ENCODE measurements around the gene DCHS1.

The DCHS1 gene

DNA sequence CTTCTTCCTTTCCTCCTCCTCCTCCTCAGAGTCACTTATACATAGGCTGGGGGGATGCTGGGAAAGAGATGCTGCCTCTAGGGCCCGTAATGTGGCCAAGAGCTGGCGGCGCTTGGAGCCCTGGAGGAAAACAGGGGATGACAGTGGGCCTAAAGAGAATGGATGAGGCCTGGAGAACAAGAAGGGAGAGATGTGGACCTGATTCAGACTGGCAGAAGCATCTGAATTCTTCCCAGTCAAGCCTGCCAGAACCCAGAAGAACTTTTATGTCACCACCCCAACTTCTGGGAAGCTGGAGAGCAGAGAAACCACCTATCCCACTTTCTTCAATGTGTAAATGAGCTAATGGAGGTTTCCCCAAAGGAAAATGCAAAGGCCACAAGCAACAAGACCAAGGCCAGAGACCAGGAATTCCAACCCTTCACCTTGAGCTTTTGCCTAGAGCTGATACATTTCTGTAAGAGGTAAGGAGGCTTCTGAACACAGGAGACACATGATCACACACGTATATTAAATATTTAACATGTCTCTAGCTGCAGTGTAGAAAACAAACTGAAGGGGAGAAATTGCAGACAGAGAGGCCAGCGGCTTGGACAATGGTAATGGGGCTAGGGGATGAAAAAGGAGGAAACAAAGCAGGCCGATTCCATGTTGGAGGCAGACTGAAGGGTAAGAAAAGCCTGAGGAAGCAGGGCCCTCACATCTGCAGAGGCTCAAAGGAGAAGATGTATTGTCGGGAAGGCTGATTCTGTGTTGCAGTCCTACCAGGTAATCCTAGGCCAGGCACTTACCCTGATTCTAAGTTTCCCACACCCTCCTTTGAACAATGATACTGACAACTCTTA, 53.3 kb downstream of the DCHS1 start:
- FAIRE-seq = no peak
- no peak for DNase-seq (ENCODE audit: extremely low spot score, insufficient read length, low read depth)

DNA sequence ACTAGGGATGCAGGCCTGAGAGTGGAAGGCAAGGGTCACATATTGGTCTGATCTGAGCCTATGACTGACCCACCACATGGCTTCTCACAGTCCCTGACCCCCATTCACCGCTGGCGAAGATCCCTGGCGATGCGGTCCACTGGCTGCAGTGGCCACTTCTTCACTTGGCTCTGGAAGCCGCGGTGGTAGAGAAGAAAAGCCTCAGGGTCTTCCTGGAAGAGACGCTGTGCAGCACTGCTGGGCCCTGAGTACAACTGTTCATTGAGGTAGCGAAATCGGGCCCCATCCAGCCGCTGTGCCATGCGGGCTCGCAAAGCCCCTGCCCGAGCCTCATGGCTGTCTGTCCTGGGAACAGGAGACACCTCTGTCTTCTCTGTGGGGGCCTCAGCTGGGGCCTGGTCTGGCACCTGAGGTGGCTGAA, 54.6 kb downstream of the DCHS1 start:
- FAIRE-seq = no peak
- DNase-seq (ENCODE audit: extremely low spot score, insufficient read length, low read depth) = no peak

DNA sequence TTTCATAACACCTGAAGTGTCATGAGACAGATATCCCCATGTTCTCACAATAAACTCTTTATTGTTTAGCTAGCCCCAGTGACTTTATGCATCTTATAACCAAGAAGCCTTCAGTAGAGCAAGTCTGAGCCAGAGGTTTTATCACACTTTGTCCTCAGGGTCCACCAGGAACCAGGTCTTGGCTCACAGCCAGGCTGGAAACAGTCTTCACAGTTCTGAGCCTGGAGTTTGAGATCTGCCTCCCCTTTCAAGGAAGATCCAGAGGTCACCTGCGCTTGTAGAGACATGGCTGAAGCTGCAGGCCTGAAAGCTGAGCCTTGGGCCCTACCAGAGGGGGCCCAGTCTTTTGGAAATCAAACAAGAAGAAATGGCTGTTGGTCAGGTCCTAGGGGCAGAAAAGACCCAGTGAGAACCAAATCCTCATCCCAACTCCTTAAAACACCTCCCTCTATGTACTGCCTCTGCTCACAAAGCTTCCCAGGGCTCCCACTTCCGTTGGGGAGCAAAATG, 55.7 kb downstream of the DCHS1 start:
- DNase-seq (ENCODE audit: extremely low spot score, insufficient read length, low read depth) (no peak), FAIRE-seq (no peak)

DNA sequence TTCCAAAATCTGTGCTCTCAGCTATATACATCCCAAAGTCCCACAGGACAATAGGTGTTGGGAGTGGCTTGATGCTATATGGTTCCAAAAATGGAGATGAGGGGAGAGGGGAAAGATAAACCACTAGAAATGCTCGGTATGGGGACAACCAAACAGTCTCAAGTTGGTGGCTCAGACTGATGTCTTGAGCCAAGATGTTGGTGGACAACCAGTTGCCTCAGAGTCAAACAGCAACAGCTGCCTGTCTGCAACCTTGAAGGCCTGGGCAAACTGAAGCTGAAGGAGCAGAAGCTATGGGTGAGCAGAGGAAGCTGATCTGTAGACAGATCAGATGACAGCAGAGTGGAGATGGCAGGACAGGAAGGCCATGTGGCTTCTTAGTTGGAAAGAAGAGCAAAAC, 56.2 kb downstream of the DCHS1 start:
- no peak for DNase-seq (ENCODE audit: extremely low spot score, insufficient read length, low read depth)
- no peak for FAIRE-seq

DNA sequence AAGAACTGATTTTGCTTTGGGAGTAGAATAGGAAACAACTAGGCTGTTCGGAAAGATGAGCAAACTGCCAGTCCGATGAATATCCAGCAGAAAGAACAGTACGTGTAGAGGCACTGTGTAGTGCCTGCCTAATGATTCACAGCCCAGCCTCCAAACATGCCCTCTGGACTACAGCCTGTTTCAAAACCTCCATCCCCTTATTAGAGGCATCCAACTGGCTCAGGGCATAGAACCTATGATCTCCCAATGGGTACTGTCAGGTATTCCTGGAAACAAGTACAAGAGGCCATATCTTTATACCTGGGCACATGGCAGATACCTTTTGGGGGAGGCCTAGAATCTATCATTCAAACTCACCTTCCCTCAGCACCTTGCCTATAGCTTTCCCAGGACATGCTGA, 57.1 kb downstream of the DCHS1 start:
- no peak for FAIRE-seq

DNA sequence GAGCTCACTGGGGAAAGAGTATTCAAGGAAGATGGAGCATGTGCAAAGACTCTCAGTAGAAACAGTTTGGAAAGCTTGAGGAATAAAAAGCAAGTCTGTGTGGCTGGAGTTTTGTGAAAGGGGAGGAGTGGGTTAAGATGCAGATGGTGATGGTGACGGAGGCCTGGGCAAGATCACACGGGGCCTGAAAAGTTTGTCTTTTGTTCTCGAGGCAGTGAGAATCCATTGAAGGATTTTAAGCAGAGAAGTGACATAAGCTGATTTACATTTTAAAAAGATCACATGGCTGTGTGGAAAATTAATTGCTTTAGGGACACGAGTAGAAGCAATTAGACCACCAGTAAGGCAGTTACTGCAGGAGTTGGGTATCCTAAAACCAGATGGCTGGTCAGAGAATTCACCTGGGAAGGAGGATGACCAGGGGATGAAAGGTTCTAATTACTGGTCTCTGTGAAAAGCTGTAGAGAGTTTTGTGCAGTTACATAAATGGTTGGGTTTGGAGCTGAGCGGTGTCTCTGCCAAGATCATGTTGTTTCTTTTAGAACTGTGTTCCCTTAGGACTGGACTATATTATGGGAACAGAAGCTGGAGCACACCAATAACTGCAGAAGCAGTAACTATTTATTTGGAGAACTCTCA, 59.3 kb downstream of the DCHS1 start:
- no peak for FAIRE-seq
- DNase-seq (ENCODE audit: extremely low spot score, insufficient read length, low read depth) = no peak

More for the DNA sequence above, 57.1 kb downstream of the DCHS1 start:
- DNase-seq (ENCODE audit: extremely low spot score, insufficient read length, low read depth) = no peak

DNA sequence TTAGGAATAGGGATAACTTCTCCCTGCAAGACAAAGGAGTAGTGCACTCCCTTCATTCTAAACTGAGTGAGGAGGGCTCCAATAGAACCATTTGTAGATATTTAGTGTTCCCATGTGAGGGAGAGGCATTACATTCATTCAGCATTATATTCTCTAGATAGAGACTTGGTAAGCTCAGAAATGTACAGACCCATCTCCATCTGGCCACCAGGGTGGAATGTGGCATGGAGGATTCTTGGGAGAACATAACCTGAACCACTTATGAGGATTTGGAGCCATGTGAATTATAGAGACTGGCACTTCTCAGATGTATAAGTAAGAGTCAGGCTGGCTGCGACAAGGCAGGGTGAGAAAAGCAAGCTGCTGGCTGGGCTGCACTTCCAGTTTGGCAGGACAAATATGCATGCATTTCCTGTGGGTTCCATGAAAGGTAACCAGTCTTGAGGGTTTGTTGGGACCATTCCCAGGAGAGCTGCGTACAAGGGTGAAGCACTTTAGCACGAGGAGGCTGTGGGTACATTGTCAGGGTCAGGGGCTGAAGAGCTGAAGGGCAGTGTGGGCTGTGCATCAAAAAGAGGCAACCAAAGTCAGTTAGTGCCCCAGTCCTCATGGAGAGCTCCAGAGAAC, 61.4 kb downstream of the DCHS1 start:
- DNase-seq (ENCODE audit: extremely low spot score, insufficient read length, low read depth) (no peak), FAIRE-seq (no peak)

DNA sequence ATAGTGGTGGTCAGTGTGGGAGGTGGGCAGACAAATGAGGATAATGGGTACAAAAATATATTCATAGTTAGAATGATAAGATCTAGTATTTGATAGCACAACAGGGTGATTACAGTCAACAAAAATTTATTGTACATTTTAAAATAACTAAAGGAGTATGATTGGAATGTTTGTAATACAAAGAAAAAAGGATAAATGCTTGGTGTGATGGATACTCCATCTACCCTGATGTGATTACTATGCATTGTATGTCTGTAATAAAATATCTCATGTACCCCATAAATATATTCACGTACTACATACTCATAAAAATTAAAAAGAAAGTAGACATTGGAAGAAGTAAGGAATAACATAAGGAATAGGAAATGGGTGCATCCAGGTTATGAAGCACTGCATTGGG, 67.6 kb downstream of the DCHS1 start:
- no peak for DNase-seq (ENCODE audit: extremely low spot score, insufficient read length, low read depth)
- no peak for FAIRE-seq

DNA sequence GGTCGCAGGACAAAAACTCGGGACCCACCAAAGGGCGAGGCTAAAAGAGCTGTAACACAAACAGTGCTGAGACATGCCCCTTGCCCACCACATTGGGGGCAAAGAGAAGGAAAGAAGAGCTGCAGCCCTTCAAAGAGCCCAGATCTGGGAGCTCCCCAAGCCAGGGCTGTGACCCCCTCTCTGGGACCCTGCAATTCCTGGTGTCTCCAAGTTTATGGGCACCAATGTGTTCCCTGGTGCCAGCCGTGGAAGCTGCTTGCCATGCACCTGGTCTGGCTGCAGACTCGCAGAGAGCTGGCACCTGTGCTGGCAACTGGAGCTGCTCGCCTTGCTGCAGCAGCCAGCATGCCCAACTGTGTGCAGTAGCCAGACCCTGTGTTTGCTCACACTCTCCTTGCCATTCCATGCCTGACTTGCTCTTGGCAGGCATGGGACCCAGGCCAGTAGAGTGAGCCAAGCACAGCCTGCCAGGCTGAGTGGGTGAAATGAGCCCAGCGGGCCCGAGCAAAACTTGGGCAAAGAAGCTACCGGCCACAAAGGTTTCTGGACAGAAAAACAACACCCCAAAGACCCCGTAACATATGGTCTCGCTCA, 68.2 kb downstream of the DCHS1 start:
- FAIRE-seq (no peak), DNase-seq (ENCODE audit: extremely low spot score, insufficient read length, low read depth) (no peak)

DNA sequence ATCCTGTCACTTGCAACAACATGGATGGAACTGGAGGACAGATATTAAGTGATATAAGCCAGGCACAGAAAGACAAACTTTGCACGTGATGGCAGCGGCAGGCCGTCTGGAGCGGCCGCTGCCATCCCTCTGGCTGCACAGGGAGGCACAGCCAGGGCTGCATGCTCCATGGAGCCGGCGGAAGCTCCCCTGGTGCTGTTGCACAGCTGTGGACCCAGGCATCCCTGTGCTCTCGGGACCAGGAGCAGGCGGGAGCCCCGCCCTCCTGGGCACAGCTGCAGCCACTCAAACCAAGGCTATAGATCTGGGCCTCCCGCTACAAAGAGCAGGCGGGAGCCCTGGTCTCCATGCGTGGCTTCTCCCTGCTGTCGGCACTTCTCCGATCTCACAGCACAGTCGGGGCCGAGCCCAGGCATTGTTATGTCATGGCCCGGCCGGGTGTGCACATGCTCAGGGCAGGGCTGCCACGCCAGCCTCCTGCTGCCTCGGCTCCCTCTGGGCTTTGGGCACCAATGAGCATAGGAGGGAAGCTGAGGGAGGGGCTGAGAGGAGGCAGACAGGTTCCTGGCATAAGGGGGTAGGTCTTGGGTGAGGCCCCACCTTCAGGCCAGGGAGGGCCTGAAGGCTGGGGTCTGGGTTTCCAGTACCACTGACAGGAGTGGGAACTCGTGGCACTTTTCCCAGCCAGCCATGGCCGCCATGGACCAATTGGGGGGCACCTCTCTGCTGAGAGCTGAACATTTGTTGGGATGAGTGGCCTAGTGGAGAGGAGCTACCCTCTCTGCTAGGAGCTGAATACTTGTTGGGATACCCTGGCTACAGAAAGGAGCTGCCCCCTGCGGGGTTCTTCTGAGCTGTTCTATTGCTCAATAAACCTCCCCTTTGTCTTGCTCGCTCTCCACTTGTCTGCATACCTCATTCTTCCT, 68.9 kb downstream of the DCHS1 start:
- FAIRE-seq (no peak), DNase-seq (ENCODE audit: extremely low spot score, insufficient read length, low read depth) (no peak)

DNA sequence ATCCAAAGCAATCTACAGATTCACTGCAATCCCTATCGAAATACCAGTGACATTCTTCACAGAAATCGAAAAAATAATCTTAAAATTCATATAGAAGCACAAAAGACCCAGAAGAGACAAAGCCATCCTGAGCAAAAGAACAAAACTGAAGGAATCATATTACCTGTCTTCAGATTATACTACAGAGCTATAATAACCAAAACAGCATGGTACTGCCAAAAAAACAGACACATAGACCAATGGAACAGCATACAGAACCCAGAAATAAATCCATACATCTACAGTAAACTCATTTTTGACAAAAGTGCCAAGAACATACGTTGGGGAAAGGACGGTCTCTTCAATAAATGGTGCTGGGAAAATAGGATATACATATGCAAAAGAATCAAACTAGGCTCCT, 71.1 kb downstream of the DCHS1 start:
- FAIRE-seq = no peak

DNA sequence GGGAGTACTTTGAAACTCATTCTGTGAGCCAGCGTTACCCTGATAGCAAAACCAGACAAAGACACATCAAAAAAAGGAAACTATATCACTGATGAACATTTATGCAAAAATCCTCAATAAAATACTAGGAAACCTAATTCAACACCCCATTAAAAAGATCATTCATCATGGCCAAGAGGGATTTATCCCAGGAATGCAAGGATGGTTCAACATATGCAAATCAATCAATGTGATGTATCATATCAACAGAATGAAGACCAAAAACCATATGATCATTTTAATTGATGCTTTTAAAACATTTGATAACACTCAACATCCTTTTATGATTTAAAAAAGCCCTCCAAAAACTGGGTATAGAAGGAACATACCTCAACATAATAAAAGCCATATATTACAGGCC, 72.0 kb downstream of the DCHS1 start:
- DNase-seq (ENCODE audit: extremely low spot score, insufficient read length, low read depth) = no peak
- FAIRE-seq = no peak

More for the DNA sequence above, 71.1 kb downstream of the DCHS1 start:
- no peak for DNase-seq (ENCODE audit: extremely low spot score, insufficient read length, low read depth)

DNA sequence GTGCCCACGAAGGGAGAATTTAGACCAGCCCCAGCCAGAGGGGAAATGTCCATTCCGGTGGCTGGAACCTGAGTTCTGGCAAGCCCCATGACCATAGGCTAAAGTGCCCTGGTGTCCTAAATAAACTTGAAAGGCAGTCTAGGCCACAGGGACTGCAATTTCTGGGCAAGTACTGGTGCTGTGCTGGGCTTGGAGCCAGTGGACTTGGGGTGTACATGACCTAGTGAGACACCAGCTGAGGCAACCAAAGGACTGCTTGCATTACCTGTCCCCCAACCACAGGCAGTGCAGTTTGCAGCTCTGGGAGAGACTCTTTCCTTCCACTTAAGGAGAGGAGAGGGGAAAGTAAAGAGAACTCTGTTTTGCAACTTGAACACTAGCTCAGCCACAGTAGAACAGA, 75.9 kb downstream of the DCHS1 start:
- FAIRE-seq (no peak), DNase-seq (ENCODE audit: extremely low spot score, insufficient read length, low read depth) (no peak)

DNA sequence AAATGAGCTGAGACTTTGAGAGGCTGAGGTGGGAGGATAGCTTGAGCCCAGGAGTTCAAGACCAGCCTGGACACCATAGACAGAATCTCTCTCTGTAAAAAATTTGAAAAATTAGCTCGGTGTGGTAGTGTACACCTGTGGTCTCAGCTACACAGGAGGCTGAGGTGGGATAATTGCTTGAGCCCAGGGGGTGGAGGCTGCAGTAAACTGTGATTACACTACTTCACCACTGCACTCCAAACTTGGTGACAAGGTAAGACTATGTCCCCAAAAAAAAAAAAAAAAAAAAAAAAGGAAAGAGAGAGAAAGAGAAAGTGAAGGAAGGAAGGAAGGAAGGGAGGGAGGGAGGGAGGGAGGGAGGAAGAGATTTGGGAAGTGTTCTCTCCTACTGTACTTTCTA, 77.5 kb downstream of the DCHS1 start:
- FAIRE-seq (no peak), DNase-seq (ENCODE audit: extremely low spot score, insufficient read length, low read depth) (no peak)

DNA sequence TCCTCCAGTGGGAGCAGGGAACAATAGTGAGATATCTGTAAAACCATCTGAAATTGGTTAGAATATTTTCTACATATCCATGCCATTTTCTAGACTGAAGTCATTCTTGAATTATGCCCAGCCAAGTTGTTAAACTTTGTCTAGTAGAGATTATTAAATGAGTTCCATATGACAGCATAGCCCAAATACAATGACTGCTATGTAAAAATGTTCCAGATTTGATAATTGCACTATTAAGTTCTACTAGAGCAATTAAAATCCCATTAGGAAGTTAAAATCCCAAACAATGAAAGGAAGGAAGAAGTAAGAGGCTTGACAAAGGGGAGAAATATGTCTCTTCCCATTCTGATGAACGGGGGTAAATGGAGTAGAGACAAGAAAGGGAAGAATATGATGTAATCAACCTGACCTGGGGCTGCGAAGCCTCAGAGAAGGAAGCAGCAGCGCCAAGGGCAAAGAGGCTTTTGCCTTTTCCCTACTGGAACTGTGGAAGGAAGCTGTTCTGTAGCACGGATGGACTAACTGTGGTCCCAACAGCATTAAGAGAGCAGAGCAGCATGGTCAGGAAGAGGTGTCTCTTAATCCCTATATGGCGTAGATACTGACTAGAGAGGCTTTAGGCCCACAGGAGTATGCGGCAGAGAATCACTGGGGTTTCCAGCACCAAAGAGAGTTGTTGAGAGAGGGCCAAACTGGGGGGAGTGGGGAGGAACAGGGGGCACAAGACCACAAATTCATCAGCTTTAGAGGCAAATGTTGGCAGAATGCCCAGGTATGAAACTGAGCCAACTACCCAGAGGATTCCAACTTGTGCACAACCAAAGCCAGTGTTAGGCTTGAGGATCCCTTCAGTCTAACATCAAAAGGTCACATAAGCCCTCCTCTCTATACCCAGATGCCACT, 78.9 kb downstream of the DCHS1 start:
- DNase-seq (ENCODE audit: extremely low spot score, insufficient read length, low read depth) = no peak
- FAIRE-seq = no peak

DNA sequence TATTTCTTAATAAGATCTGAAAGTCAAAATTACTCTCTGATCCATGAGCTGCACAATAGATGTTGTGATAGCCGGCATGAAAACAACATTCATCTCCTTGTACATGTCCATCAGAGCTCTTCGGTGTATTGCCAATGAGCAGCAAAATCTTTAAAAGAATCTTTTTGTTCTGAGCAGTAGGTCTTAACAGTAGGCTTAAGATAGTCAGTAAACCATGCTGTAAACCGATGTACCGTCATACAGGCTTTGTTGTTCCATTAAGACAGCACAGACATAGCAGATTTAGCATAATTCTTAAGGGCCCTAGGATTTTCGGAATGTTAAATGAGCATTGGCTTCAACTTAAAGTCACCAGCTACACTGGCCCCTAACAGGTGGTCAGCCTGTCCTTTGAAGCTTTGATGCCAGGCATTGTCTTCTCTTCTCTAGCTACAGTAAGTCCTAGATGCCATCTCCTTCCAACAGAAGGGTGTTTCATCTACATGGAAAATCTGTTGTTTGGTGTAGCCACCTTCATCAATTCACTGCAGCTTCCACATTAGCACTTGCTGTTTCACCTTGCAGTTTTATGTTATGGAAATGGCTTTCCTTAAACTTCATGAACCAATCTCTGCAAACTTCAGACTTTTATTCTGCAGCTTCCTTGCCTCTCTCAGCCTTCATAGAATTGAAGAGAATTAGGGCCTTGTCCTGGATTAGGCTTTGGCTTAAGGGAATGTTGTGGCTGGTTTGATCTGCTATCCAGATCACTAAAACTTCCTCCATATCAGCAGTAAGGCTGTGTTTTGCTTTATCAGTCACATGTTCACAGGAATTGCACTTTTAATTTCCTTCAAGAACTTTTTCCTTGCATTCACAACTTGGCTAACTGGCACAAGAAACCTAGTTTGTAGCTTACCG, 80.5 kb downstream of the DCHS1 start:
- FAIRE-seq = no peak
- DNase-seq (ENCODE audit: extremely low spot score, insufficient read length, low read depth) = no peak

DNA sequence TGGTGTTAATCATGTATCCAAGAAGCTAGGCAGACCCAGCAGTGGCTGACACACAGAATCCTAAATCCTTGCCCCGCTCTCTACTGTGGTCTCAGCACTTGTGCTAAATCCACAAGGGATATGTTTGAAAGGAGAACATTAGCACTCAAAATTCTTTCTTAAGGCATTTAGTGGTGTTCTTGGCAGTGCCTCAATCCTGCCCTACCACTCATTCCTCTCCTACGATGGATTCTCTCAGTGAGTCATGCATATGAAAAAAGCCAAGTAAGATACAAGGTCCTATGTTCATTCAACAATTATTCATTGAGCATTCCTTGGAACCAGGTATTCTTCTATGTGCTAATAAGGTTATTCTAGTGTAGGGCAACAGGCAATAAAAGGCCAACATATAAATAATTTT, 83.4 kb downstream of the DCHS1 start:
- FAIRE-seq = no peak
- DNase-seq (ENCODE audit: extremely low spot score, insufficient read length, low read depth) = no peak

Data from GM18507 (cell line).